ENCODE data around the gene SCFD2.
"Not testable (repeated sequence)": the region's sequence is repeated elsewhere in the genome, so short reads cannot be mapped to it uniquely, and the experiment has no call there.

SCFD2 gene

DNA sequence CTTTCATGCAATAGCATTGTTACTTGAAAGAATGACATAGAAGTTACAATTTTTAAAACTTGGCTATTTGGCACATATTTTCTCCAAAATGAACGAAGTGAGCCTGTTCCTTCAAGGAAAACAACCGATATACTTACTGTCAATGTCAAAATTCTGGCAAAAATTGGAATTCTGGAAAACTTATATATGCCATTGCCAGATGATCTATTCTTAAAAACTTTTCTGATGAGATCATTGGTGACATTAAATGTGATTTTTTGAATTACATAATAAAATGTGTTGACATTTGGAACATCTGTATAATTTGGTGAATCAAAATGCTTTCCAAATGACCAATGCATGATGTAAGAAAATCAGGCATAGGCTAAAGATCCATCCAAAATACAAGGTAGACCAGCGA lies 209.0 kb downstream of the SCFD2 start:
- no peak overlapping the region for H3K4me3 ChIP-seq (replicated peaks; ENCODE audit: low read depth, low read length)
- DNase-seq (ENCODE audit: low read depth): no peak
- TF ChIP-seq, protein P1, sequence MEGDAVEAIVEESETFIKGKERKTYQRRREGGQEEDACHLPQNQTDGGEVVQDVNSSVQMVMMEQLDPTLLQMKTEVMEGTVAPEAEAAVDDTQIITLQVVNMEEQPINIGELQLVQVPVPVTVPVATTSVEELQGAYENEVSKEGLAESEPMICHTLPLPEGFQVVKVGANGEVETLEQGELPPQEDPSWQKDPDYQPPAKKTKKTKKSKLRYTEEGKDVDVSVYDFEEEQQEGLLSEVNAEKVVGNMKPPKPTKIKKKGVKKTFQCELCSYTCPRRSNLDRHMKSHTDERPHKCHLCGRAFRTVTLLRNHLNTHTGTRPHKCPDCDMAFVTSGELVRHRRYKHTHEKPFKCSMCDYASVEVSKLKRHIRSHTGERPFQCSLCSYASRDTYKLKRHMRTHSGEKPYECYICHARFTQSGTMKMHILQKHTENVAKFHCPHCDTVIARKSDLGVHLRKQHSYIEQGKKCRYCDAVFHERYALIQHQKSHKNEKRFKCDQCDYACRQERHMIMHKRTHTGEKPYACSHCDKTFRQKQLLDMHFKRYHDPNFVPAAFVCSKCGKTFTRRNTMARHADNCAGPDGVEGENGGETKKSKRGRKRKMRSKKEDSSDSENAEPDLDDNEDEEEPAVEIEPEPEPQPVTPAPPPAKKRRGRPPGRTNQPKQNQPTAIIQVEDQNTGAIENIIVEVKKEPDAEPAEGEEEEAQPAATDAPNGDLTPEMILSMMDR (IDR thresholded peaks at IDR 0.05; ENCODE audit: low read length, missing control alignments): no peak

DNA sequence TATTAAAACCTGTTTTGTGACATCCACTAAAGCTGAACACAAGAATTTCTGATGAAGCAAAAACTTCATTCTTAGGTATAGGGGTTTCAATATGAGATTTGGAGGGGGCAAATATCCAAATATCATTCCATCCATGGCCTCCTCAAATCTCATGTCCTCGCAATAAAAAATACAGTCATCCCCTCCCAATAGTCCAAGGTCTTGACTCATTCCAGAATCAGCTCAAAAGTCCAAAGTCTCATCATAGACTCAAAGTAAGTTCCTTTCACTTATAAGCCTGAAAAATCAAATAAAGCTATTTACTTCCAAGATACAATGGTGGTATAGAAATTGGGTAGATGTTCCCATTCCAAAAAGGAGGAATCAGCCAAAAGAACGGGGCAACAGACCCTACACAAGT lies 213.4 kb downstream of the SCFD2 start:
- DNase-seq (ENCODE audit: low read depth): no peak
- no peak overlapping the region for H3K4me3 ChIP-seq (replicated peaks; ENCODE audit: low read depth, low read length)
- TF ChIP-seq, protein P1 (IDR thresholded peaks at IDR 0.05; ENCODE audit: low read length, missing control alignments): no peak

DNA sequence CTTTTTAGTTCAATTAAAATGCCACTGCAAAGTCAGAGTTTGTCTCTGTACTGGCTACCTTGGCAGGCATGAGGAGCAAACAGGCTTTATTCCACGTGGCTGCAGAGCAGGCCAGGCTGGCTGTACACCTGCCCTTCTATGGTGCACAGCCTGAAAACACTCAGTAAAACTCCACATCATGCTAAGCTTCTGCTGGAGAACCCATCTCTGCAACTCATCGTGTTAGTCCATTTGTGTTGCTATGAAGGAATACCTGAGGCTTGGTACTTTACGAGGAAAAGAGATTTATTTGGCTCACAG lies 214.4 kb downstream of the SCFD2 start:
- TF ChIP-seq, protein P1 (IDR thresholded peaks at IDR 0.05; ENCODE audit: low read length, missing control alignments): no peak

DNA sequence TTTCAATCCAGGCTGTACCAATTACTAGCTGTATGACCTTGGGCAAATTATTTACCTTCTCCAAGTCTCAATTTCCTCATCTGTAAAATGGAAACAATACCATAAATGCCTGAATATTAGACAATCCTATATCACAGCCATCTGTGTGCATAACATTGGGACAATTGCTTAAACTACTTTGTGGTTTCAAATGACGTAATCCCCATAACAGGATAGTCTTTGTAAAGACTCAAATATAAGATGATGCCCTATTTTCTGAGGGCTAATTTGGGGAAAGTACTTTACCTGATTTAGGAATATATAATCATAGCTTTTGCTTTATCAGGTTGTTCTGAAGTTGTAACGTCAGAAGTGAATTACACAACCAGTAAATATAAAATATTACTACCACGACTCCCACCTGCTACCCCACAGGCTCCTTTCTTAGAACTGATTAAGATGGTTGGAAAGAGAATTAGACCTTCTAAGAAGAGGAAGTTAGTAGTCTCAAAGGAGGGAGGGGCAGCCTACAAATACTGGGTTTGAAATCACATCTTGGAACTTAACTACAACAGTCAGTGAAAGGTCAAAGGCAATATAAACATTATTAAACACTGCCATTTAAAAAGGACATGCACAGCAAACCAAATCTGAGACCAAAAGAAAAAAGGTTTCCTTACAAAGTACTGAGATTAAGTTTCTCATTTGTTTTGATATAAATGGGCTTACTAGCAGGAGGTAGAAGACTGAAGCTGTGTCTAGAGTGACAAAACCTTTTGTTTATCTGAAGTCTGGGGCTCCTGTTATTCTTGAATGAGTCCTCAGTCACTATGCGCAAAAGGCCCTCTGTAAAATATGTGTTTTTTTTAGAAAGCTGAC lies 215.0 kb downstream of the SCFD2 start:
- TF ChIP-seq, protein P1 (IDR thresholded peaks at IDR 0.05; ENCODE audit: low read length, missing control alignments): no peak
- peak; percentile 21 for DNase-seq (ENCODE audit: low read depth)
- H3K4me3 ChIP-seq (replicated peaks; ENCODE audit: low read depth, low read length): no peak overlapping the region

More for the DNA sequence above, 214.4 kb downstream of the SCFD2 start:
- H3K4me3 ChIP-seq (replicated peaks; ENCODE audit: low read depth, low read length): no peak overlapping the region
- no peak for DNase-seq (ENCODE audit: low read depth)

DNA sequence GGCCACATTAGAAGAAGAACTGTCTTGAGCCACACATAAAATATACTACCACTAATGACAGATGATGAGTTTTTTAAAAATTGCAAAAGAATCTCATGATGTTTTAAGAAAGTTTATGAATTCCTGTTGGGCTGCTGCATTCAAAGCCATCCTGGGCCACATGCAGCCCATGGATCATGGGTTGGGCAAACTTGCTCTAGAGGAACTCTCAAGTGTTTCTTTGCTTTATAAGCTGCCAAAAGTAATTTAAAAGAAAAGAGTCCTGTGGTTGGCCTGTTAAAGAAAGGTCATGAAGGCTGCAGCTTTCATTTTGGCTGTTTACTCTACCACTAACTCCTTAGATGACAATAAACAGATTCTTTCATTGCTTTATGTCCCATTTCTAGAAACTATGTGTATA lies 218.2 kb downstream of the SCFD2 start:
- no peak overlapping the region for H3K4me3 ChIP-seq (replicated peaks; ENCODE audit: low read depth, low read length)
- TF ChIP-seq, protein P1 (IDR thresholded peaks at IDR 0.05; ENCODE audit: low read length, missing control alignments): no peak
- DNase-seq (ENCODE audit: low read depth): no peak

DNA sequence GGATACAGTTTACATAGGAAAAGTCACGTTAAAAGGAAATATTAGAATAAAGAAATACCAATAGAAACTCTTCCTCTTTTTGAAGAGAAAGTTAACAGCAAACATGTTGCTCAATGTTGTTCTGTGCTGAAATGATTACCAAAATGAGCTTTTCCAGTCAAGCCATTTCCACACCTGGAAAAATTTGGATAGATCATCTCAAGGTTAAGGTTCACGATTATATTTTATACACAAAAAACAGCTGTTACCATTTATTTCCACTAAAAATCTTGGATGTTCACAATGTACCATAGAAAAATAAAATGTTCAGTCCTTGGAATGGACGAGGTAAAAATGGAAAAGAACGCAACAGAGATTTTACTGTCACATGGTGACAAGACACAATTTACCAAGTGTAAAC lies 218.7 kb downstream of the SCFD2 start:
- no peak for DNase-seq (ENCODE audit: low read depth)
- H3K4me3 ChIP-seq (replicated peaks; ENCODE audit: low read depth, low read length): no peak overlapping the region
- TF ChIP-seq, protein P1 (IDR thresholded peaks at IDR 0.05; ENCODE audit: low read length, missing control alignments): no peak

DNA sequence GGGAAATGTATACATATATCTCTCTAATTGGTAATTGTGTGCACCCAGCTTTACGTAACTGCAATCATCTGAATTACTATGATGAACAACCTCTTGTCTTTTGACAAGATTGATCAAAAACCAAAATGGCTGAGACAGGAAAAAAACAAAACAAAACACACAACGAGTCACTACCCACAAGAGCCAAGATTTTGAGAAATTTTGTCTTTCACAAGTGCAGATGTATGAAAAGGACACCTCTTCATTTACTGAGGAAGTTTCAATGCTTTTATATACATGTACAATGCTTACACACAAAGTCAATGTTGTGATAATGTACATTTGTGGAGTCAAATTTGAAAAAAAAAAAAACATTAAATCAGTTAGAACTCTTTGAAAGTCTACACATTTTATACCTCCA lies 224.6 kb downstream of the SCFD2 start:
- DNase-seq (ENCODE audit: low read depth): peak; percentile 20

DNA sequence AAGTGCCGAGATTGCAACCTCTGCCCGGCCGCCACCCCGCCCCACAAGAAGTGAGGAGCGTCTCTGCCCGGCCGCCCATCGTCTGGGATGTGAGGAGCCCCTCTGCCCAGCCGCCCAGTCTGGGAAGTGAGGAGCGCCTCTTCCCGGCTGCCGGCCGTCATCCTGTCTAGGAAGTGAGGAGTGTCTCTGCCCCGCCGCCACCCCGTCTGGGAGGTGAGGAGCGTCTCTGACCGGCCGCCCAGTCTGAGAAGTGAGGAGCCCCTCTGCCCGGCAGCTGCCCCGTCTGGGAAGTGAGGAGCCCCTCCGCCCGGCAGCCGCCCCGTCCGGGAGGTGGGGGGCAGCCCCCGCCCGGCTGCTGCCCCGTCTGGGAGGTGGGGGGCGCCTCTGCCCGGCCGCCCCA lies 226.6 kb downstream of the SCFD2 start:
- not testable (repeated sequence) for H3K4me3 ChIP-seq (replicated peaks; ENCODE audit: low read depth, low read length); DNase-seq (ENCODE audit: low read depth)

More for the DNA sequence above, 224.6 kb downstream of the SCFD2 start:
- no peak overlapping the region for H3K4me3 ChIP-seq (replicated peaks; ENCODE audit: low read depth, low read length)
- TF ChIP-seq, protein P1 (IDR thresholded peaks at IDR 0.05; ENCODE audit: low read length, missing control alignments): no peak

Measured in fibroblast of pulmonary artery (primary cell).